Choroid plexus epithelial cell (primary cell): ENCODE results near the gene DNAJB12.

Experiments
- DNase-seq: peaks from one replicate; pipeline ENCODE4 v3.0.0-alpha.2; 2010; ENCODE audit warnings: low read depth
- H3K4me3 ChIP-seq: 2 replicates; pipeline ENCODE4 v1.5.1; 2011; ENCODE audit warnings: low read depth, mild to moderate bottlenecking, control low read depth, low read length, moderate library complexity
- CTCF ChIP-seq: conservative IDR thresholded peaks from 2 replicates; pipeline ENCODE4 v1.5.1; 2011; ENCODE audit warnings: low read depth, mild to moderate bottlenecking, control low read depth, inconsistent platforms, low read length, moderate library complexity

DNAJB12 gene

GRCh38 chr10:72336259-72337038, 18.3 kb downstream of the DNAJB12 start:
- no peak overlapping the region for H3K4me3 ChIP-seq
- TF ChIP-seq CTCF, result no peak
- peak; percentile 47 for DNase-seq

GRCh38 chr10:72335394-72336258, 19.1 kb downstream of the DNAJB12 start:
- peak; percentile 93 for DNase-seq
- no peak overlapping the region for H3K4me3 ChIP-seq
- peak; percentile 43 for TF ChIP-seq CTCF

- H3K4me3 ChIP-seq, result no peak overlapping the region
- DNase-seq, result peak; percentile 100
- TF ChIP-seq CTCF, result peak; percentile 59
Observed at GRCh38 chr10:72334825-72335393, 19.8 kb downstream of the DNAJB12 start.

- TF ChIP-seq CTCF, result no peak
- no peak overlapping the region for H3K4me3 ChIP-seq
- peak; percentile 96 for DNase-seq
Observed at GRCh38 chr10:72334196-72334824, 20.4 kb downstream of the DNAJB12 start.

GRCh38 chr10:72333112-72334015, 21.4 kb downstream of the DNAJB12 start:
- TF ChIP-seq CTCF, result no peak
- no peak overlapping the region for H3K4me3 ChIP-seq
- DNase-seq, result no peak

- TF ChIP-seq CTCF, result no peak
- DNase-seq, result no peak
- no peak overlapping the region for H3K4me3 ChIP-seq
Observed at GRCh38 chr10:72332423-72333111, 22.2 kb downstream of the DNAJB12 start.
